SU-DHL-6 (cell line): ENCODE measurements around the gene VAPA.

Source experiments
- CTCF ChIP-seq: fragments of 200-600 bp; sonication (generic); IDR thresholded peaks from one replicate; pipeline ENCODE4 v1.5.1; 2017; ENCODE audit warnings: antibody characterized with exemption, mild to moderate bottlenecking, low read length, moderate library complexity; ENCODE audit not compliant: insufficient read depth, poor library complexity, severe bottlenecking
- EZH2phosphoT487 ChIP-seq: fragments of 200-600 bp; sonication (generic), shearing (Covaris generic); conservative IDR thresholded peaks from 2 replicates; pipeline ENCODE4 v1.6.1; 2018; ENCODE audit warnings: mild to moderate bottlenecking, antibody characterized with exemption, low read length, moderate library complexity, mixed read lengths

DNA sequence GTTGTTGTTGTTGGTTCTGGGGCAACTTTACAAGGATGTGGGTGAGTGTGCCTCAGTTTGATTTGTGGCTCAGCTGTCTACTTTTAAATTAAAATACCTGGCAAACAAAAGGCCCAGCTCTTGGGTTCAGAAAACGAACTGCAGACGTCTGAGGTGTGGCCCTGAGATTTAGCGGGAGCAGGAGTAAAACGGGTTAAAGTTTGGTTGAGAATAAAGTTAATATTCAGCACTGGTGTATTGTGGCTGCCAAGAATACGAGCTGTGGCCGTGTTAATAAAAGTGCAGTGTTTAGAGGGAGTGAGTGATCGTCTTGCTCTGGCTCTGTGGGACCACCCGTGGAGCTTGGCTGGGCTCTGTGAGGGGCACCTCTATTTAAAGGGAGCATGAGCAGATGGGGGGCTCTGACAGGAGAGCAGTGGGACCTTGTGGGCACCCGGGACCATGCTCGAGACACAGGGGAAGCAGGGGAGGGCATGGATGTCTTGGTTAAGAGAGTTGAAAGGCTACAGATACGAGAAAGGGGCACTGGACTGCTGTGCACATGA lies 80.3 kb downstream of the VAPA start:
- TF ChIP-seq EZH2phosphoT487 (no peak), CTCF (no peak)
